ENCODE results near the gene ETS2. TPM values are rescaled to one million over a fixed set of nuclear protein-coding genes. Genes with fewer than 3 reads are reported as not detected.

Gene ETS2
- total RNA-seq, 1 experiment from 2014 or later: 132 TPM

DNA sequence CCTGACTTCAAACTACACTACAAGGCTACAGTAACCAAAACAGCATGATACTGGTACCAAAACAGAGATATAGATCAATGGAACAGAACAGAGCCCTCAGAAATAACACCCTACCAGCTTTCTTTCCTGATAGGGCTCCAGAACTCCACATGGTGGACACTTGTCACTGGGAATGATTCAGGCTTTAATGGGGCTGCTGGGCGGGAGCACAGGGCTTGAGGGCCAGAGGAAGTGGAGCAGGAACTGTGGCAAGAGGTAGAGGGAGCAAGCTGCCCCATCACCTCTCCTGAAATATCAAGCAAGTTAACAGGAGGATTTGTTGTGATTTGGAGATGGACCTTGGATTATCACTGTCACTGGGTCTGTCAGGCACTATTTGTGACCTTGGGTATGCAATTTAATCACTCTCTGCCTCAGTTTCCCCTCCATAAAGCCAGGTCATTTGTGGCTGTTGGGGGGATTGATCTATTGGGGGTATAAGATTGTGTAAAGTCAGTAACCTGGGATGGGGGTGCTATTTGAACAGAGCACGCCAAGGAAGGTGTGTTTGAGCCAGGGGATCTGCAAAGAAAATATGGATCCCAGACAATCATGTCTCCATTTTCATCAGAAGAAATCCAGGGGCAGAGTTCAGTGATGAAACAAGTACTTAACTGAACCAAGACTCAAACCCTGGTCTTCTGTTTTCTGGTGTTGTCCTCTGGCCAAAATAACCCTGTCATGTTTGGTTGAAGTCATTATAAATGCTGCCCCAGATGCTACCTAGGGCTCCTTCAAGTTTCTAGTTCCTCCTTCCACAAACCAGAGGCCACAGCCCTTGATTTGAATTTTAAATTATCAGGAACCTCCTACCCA, 25.2 kb downstream of the ETS2 start:
- no peak for ATAC-seq

More for the DNA sequence above, 25.2 kb downstream of the ETS2 start:
- no peak overlapping the region for H3K27ac ChIP-seq (ENCODE audit: low read length)
- no peak for DNase-seq (ENCODE audit: low read depth, low spot score)
- ChIA-PET CTCF (no interaction called here), POLR2A (no interaction called here)
- H3K9me3 ChIP-seq (ENCODE audit: control insufficient read depth, insufficient read depth, low read depth, low read length): no peaks in the 10 kb centered on the region
- no peaks in the 10 kb centered on the region for H3K36me3 ChIP-seq (ENCODE audit: control insufficient read depth, insufficient read depth, low read length)
- H3K4me3 ChIP-seq (ENCODE audit: low read depth in 2 of 2, low read length in 2 of 2): no peak overlapping the region
- no peaks in the 10 kb centered on the region for H3K27me3 ChIP-seq (ENCODE audit: control insufficient read depth, insufficient read depth, low read length)
- TF ChIP-seq POLR2AphosphoS5 (IDR thresholded peaks at IDR 0.05; ENCODE audit: low read depth, low read length) (no peak), TCF7L2 (IDR thresholded peaks at IDR 0.05; ENCODE audit: low read depth, low read length) (no peak), REST (IDR thresholded peaks at IDR 0.05; ENCODE audit: insufficient read depth in 1 of 2, low read depth in 2 of 2, low read length in 1 of 2) (no peak), SIN3A (IDR thresholded peaks at IDR 0.05; ENCODE audit: borderline replicate concordance, insufficient read depth, low read depth, low read length) (no peak), CTCF (IDR thresholded peaks at IDR 0.05) (no peak)
- in situ Hi-C loops (cut with HindIII; ENCODE audit: low pct_unique_long_range_greater_than_20kb, low sequenced_read_pairs) (no loop called here), intact Hi-C loops (cut with micrococcal nuclease; ENCODE audit: unreplicated experiment) (no loop called here)
- BruUV-seq (replicated peaks): no TSS peak
- H3K4me1 ChIP-seq (ENCODE audit: control insufficient read depth, insufficient read depth, low read length): no peaks in the 10 kb centered on the region
